ENCODE results near the gene TNFRSF1A.

DNA sequence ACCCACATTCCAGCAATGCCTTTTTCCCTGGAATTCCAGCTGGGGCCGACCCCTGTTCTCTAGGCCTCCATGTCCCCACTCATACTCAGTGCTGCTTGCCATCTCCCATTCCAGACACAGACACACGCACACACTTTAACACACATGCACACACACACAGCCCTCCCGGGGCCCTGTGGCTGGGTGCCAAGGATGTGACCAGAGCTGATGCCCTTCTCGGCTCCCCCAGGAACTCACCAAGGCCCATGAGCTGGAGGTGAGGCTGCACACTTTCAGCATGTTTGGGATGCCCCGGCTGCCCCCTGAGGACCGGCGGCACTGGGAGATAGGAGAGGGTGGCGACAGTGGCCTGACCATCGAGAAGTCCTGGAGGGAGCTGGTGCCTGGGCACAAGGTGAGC, 27.1 kb downstream of the TNFRSF1A start:
- TF ChIP-seq, protein P1, sequence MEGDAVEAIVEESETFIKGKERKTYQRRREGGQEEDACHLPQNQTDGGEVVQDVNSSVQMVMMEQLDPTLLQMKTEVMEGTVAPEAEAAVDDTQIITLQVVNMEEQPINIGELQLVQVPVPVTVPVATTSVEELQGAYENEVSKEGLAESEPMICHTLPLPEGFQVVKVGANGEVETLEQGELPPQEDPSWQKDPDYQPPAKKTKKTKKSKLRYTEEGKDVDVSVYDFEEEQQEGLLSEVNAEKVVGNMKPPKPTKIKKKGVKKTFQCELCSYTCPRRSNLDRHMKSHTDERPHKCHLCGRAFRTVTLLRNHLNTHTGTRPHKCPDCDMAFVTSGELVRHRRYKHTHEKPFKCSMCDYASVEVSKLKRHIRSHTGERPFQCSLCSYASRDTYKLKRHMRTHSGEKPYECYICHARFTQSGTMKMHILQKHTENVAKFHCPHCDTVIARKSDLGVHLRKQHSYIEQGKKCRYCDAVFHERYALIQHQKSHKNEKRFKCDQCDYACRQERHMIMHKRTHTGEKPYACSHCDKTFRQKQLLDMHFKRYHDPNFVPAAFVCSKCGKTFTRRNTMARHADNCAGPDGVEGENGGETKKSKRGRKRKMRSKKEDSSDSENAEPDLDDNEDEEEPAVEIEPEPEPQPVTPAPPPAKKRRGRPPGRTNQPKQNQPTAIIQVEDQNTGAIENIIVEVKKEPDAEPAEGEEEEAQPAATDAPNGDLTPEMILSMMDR (IDR thresholded peaks at IDR 0.05), result no peak
- TF ChIP-seq POLR2A (IDR thresholded peaks at IDR 0.05) (no peak), POLR2AphosphoS5 (IDR thresholded peaks at IDR 0.05; ENCODE audit: insufficient read depth in 1 of 2, low read depth in 1 of 2) (no peak)
